Liver (tissue), 9 donors: Measurements from ENCODE around the gene CIDEB. TPM values are rescaled to one million over a fixed set of nuclear protein-coding genes. Genes with fewer than 3 reads are reported as not detected.

Experiments used
- DNase-seq: peaks from one replicate; pipeline ENCODE4 v3.0.0-alpha.2; 2017; ENCODE audit warnings: low spot score
- H3K27ac ChIP-seq, 2 donors: one replicate each; pipeline ENCODE4 v1.7.0; 2013; ENCODE audit warnings: inconsistent platforms in 2 of 2, low read length in 2 of 2, control low read depth in 1 of 2, low read depth in 1 of 2, mild to moderate bottlenecking in 1 of 2
- H3K27me3 ChIP-seq, 4 donors: one replicate each; pipeline versions ENCODE4 v1.6.1 to v1.7.0; 2013; ENCODE audit warnings: low read length in 3 of 4, inconsistent platforms in 1 of 4, mild to moderate bottlenecking in 1 of 4, moderate library complexity in 1 of 4; ENCODE audit not compliant: control insufficient read depth in 4 of 4, insufficient read depth in 4 of 4
- H3K36me3 ChIP-seq, 4 donors: one replicate each; pipeline versions ENCODE4 v1.6.1 to v1.7.0; 2013; ENCODE audit warnings: low read length in 3 of 4, mild to moderate bottlenecking in 3 of 4, low read depth in 1 of 4, moderate library complexity in 1 of 4; ENCODE audit not compliant: control insufficient read depth in 4 of 4, insufficient read depth in 3 of 4
- H3K4me1 ChIP-seq, 4 donors: one replicate each; pipeline versions ENCODE4 v1.6.1 to v1.7.0; 2013; ENCODE audit warnings: low read length in 3 of 4, mild to moderate bottlenecking in 3 of 4, moderate library complexity in 1 of 4; ENCODE audit not compliant: control insufficient read depth in 4 of 4, insufficient read depth in 4 of 4
- H3K4me3 ChIP-seq, 3 donors: one replicate each; pipeline versions ENCODE4 v1.6.1 to v1.7.0; 2013; ENCODE audit warnings: low read length in 3 of 3, control low read depth in 1 of 3, low read depth in 1 of 3, mild to moderate bottlenecking in 1 of 3
- H3K9ac ChIP-seq, 2 donors: one replicate each; pipeline ENCODE4 v1.7.0; 2013; ENCODE audit warnings: low read length in 2 of 2, mild to moderate bottlenecking in 2 of 2, moderate library complexity in 2 of 2, control low read depth in 1 of 2, low read depth in 1 of 2
- H3K9me3 ChIP-seq, 4 donors: one replicate each; pipeline versions ENCODE4 v1.6.1 to v1.7.0; 2013; ENCODE audit warnings: low read length in 3 of 4; ENCODE audit not compliant: control insufficient read depth in 4 of 4
- CTCF ChIP-seq: fragments of 150-350 bp; IDR thresholded peaks from 2 replicates; pipeline ENCODE4 v1.5.1; 2017; ENCODE audit warnings: improper control_type of control experiment, low read depth, low read length; ENCODE audit not compliant: missing input control
- FOXA1 ChIP-seq: IDR thresholded peaks from 2 replicates; pipeline ENCODE4 v1.6.1; 2016; ENCODE audit warnings: antibody characterized with exemption
- HNF4A ChIP-seq, 2 donors: conservative IDR thresholded peaks; 2 replicates each; pipeline ENCODE4 v1.6.1; 2016; ENCODE audit warnings: antibody characterized with exemption in 2 of 2, mild to moderate bottlenecking in 2 of 2
- MAX ChIP-seq: IDR thresholded peaks from 2 replicates; pipeline ENCODE4 v1.6.1; 2016; ENCODE audit warnings: antibody characterized with exemption
- NR2F2 ChIP-seq: IDR thresholded peaks from 2 replicates; pipeline ENCODE4 v1.6.1; 2016; ENCODE audit warnings: antibody characterized with exemption
- RAD21 ChIP-seq, 2 donors: IDR thresholded peaks; 2 replicates each; pipeline ENCODE4 v1.6.1; 2016; ENCODE audit warnings: antibody characterized with exemption in 2 of 2, mild to moderate bottlenecking in 2 of 2
- REST ChIP-seq: IDR thresholded peaks from 2 replicates; pipeline ENCODE4 v1.6.1; 2016; ENCODE audit warnings: antibody characterized with exemption, mild to moderate bottlenecking
- SP1 ChIP-seq: IDR thresholded peaks from 2 replicates; pipeline ENCODE4 v1.6.1; 2018; ENCODE audit warnings: antibody characterized with exemption, mild to moderate bottlenecking
- YY1 ChIP-seq: IDR thresholded peaks from 2 replicates; pipeline ENCODE4 v1.6.1; 2016; ENCODE audit warnings: antibody characterized with exemption, mild to moderate bottlenecking
- WGBS: extraction: QIAGEN DNeasy Blood & Tissue Kit; methylation state at CpG from one replicate; pipeline ENCODE4 v1.1.7; 2013; 5-methylcytosine and 5-hydroxymethylcytosine counted together
- polyA plus RNA-seq, 2 donors: library from polyadenylated mRNA; stranded (reverse) in 1 of 2; unstranded in 1 of 2; fragments of 200-250 nt in 1 of 2; fragments of >200 nt in 1 of 2; fragmentation: Nextera tagmentation in 1 of 2; extraction: Ambion mirVana in 1 of 2; gene quantifications; one replicate each; pipeline versions ENCODE4 v1.2.1 to v1.2.3, GENCODE V29; 2013 to 2015
- total RNA-seq, 2 donors: library from RNA; depleted of rRNA; stranded (reverse); fragments of >200 nt; gene quantifications; one replicate each; pipeline ENCODE4 v1.2.3, GENCODE V29; 2014
- donor health status: healthy.
- donor health status: healthy.
- donor health status: healthy.
- donor health status: healthy.
- donor health status: healthy.

The CIDEB gene
- total and polyA plus RNA-seq, 4 donors: 32.1 to 312 (median 159) TPM

GRCh38 chr14:24334431-24335291 lies 26.9 kb upstream of the CIDEB start, which contains the start of gene ADCY4:
Gene ADCY4 (minus strand): TSS chr14:24335071. CDS start chr14:24334652, 419 bp downstream.
- Histone ChIP-seq H3K4me3 (peak within 1 kb of the TSS in 1 of 3 donors; percentile 31), H3K4me1 (peaks cover 9 to 47% (median 22%) of the 10 kb centered on the region in 4 donors), H3K9me3 (no peaks in the 10 kb centered on the region), H3K36me3 (no peaks in the 10 kb centered on the region), H3K9ac (peak within 1 kb of the TSS in 1 of 2 donors; percentile 51), H3K27me3 (no peaks in the 10 kb centered on the region), H3K27ac (peak within 1 kb of the TSS; percentile 23 to 43)
- 9% methylated on average over 65 of the region's 65 CpGs for WGBS
- no peak for DNase-seq
- TF ChIP-seq FOXA1: no peak
- no peak for TF ChIP-seq MAX
- TF ChIP-seq SP1: no peak
- no peak for TF ChIP-seq RAD21 (IDR thresholded peaks at IDR 0.05)
- TF ChIP-seq REST: no peak

- peak; percentile 67 for DNase-seq
- Histone ChIP-seq H3K27ac (no peak overlapping the region), H3K4me3 (peak overlapping the region in 2 of 3 donors; percentile 1 to 21), H3K36me3 (no peaks in the 10 kb centered on the region), H3K9ac (no peak overlapping the region), H3K27me3 (no peaks in the 10 kb centered on the region), H3K9me3 (no peaks in the 10 kb centered on the region), H3K4me1 (peaks cover 9 to 42% (median 21%) of the 10 kb centered on the region in 4 donors)
- 15% methylated on average over 56 of the region's 56 CpGs for WGBS
- TF ChIP-seq NR2F2: no peak
- TF ChIP-seq YY1: no peak
- TF ChIP-seq RAD21 (IDR thresholded peaks at IDR 0.05): peak; percentile 77 to 84
- TF ChIP-seq HNF4A (conservative IDR thresholded peaks at IDR 0.05): no peak
- TF ChIP-seq REST: no peak
- TF ChIP-seq CTCF: peak; percentile 76
Measured at GRCh38 chr14:24332268-24332993, 24.7 kb upstream of the CIDEB start.
